GM12878 (cell line): ENCODE results near the gene DRAP1. TPM values are rescaled to one million over a fixed set of nuclear protein-coding genes. Genes with fewer than 3 reads are reported as not detected.

Experiments used
- ATAC-seq: fragments of 200-7000 bp; cut with Tn5 transposase; 3 replicates; pipeline ENCODE4 v1.9.1; 2020; ENCODE audit warnings: mild to moderate bottlenecking, moderate library complexity
- BruUV-seq: library from RNA; stranded (reverse); fragments of 400-500 nt; replicated peaks from 2 replicates; lab custom pipeline; 2021; lab: Mats Ljungman, UMichigan
- CTCF ChIA-PET: fragments of 300-600 bp; sonication (Branson Sonifier 250); formaldehyde crosslinking; extraction: SDS; loops from one replicate; lab custom pipeline; 2021; ENCODE audit warnings: inconsistent platforms; lab: Yijun Ruan, JAX
- POLR2A ChIA-PET: fragments of 350-600 bp; formaldehyde crosslinking; extraction: SDS; loops from one replicate; lab custom pipeline; 2021; ENCODE audit warnings: inconsistent platforms; lab: Charles Lee
- RAD21 ChIA-PET: fragments of 300-600 bp; sonication (Branson Sonifier 250); formaldehyde crosslinking; loops from one replicate; lab custom pipeline; 2023; ENCODE audit warnings: antibody characterized with exemption; ENCODE audit not compliant: unreplicated experiment; lab: Charles Lee
- SMC1A ChIA-PET: fragments of 300-600 bp; sonication (Branson Sonifier 250); formaldehyde crosslinking; loops from one replicate; lab custom pipeline; 2023; ENCODE audit not compliant: unreplicated experiment, uncharacterized antibody; lab: Charles Lee
- DNase-seq: peaks from one replicate; pipeline ENCODE4 v3.0.0-alpha.2; 2011; ENCODE audit warnings: low read depth, low spot score
- FAIRE-seq: peaks from 3 replicates; lab custom pipeline; 2011; peaks lifted over from hg19 to GRCh38; lab: Jason Lieb, UNC
- H2AFZ ChIP-seq: 2 replicates; pipeline ENCODE4 v1.6.0; 2011; ENCODE audit warnings: low read depth, low read length, control low read depth; ENCODE audit not compliant: control insufficient read depth
- H3K27ac ChIP-seq: 2 replicates; pipeline ENCODE4 v1.5.1; 2011; ENCODE audit warnings: control low read depth; ENCODE audit not compliant: control insufficient read depth, insufficient read depth
- H3K27me3 ChIP-seq, 2 experiments: replicated peaks in 1 of 2; 2 replicates each; pipeline versions ENCODE4 v1.6.0 to v1.6.1; 2011; ENCODE audit warnings: low read length in 1 of 2; ENCODE audit not compliant: control insufficient read depth in 2 of 2, insufficient read depth in 2 of 2
- H3K36me3 ChIP-seq, 2 experiments: 2 replicates each; pipeline ENCODE4 v1.5.1; 2011; ENCODE audit warnings: low read length in 1 of 2; ENCODE audit not compliant: control insufficient read depth in 2 of 2, insufficient read depth in 2 of 2
- H3K4me1 ChIP-seq: 2 replicates; pipeline ENCODE4 v1.6.1; 2011; ENCODE audit warnings: mild to moderate bottlenecking, low read length, moderate library complexity, mixed read lengths; ENCODE audit not compliant: control insufficient read depth, insufficient read depth
- H3K4me2 ChIP-seq: 2 replicates; pipeline ENCODE4 v1.6.0; 2011; ENCODE audit warnings: control low read depth; ENCODE audit not compliant: control insufficient read depth, insufficient read depth
- H3K4me3 ChIP-seq: fragments of 200-600 bp; sonication (generic); 2 replicates; pipeline ENCODE4 v1.5.1; 2016
- H3K79me2 ChIP-seq: 2 replicates; pipeline ENCODE4 v1.6.0; 2011; ENCODE audit warnings: low read length; ENCODE audit not compliant: control insufficient read depth, insufficient read depth
- H3K9ac ChIP-seq: 2 replicates; pipeline ENCODE4 v1.8.0; 2011; ENCODE audit warnings: low read length, control low read depth, mixed read lengths; ENCODE audit not compliant: control insufficient read depth, insufficient read depth
- H3K9me3 ChIP-seq: replicated peaks from 3 replicates; pipeline ENCODE4 v1.5.1; 2011; ENCODE audit warnings: mild to moderate bottlenecking, low read length; ENCODE audit not compliant: control insufficient read depth, insufficient read depth
- H4K20me1 ChIP-seq: 2 replicates; pipeline ENCODE4 v1.6.0; 2011; ENCODE audit not compliant: control insufficient read depth, insufficient read depth
- DPF2 ChIP-seq: fragments of 450-650 bp; IDR thresholded peaks from 2 replicates; pipeline ENCODE4 v1.6.1; 2017; ENCODE audit warnings: mild to moderate bottlenecking
- SMC3 ChIP-seq: IDR thresholded peaks from 2 replicates; pipeline ENCODE4 v1.6.1; 2011; ENCODE audit warnings: low read length, improper control_type of control experiment, borderline replicate concordance
- TAF1 ChIP-seq: IDR thresholded peaks from 2 replicates; pipeline ENCODE4 v1.6.1; 2011; ENCODE audit warnings: mild to moderate bottlenecking, low read depth, low read length, borderline replicate concordance
- ZNF24 ChIP-seq: fragments of 450-650 bp; IDR thresholded peaks from 2 replicates; pipeline ENCODE4 v1.6.1; 2017; ENCODE audit warnings: antibody characterized with exemption, mild to moderate bottlenecking
- WGBS: methylation state at CpG from one replicate; pipeline ENCODE4 v1.1.6; 2016; ENCODE audit warnings: low lambda C conversion rate; ENCODE audit not compliant: insufficient replicate concordance, insufficient coverage; ENCODE audit errors: missing lambda C conversion rate; 5-methylcytosine and 5-hydroxymethylcytosine counted together
- in situ Hi-C: fragments of 300-500 bp; cut with MboI; formaldehyde crosslinking; loops from 9 replicates; pipeline ENCODE4 v1.14.3; 2018; ENCODE audit warnings: mixed read lengths
- intact Hi-C: fragments of 100-400 bp; cut with micrococcal nuclease; formaldehyde crosslinking; loops from one replicate; pipeline ENCODE4 v1.14.2; 2022; ENCODE audit not compliant: unreplicated experiment
- polyA plus RNA-seq, 11 experiments: library from polyadenylated mRNA; depleted of rRNA in 4 of 11; unstranded in 6 of 11; stranded (reverse) in 5 of 11; fragments of >200 nt; fragmentation: Nextera tagmentation in 4 of 11; fragmentation: Illumina TruSeq in 1 of 11; extraction: Ambion mirVana in 4 of 11; extraction: Trizol in 1 of 11; gene quantifications; 1 replicate in 1 of 11; 2 replicates in 10 of 11; pipeline versions ENCODE4 v1.2.1 to v1.2.3, GENCODE V29; 2011 to 2016; ENCODE audit warnings: inconsistent platforms in 2 of 11, missing spikeins in 2 of 11, low read depth in 1 of 11
- total RNA-seq, 4 experiments: library from RNA; depleted of rRNA in 3 of 4; stranded (reverse); fragments of >200 nt in 3 of 4; fragmentation: Illumina TruSeq in 1 of 4; extraction: Trizol in 1 of 4; gene quantifications; 2 replicates each; pipeline versions ENCODE4 v1.2.1 to v1.2.3, GENCODE V29; 2013 to 2021
- TF ChIP-seq, protein P1 (sequence below): fragments of 150-350 bp; IDR thresholded peaks from 2 replicates; pipeline ENCODE4 v1.6.1; 2014; ENCODE audit warnings: mild to moderate bottlenecking, low read depth, low read length

The DRAP1 gene
- total and polyA plus RNA-seq, 10 of the 15 experiments (the other 5 are each of a cell fraction or from before 2014, with no cell fraction given) = 9.4 to 163 (median 114) TPM

DNA sequence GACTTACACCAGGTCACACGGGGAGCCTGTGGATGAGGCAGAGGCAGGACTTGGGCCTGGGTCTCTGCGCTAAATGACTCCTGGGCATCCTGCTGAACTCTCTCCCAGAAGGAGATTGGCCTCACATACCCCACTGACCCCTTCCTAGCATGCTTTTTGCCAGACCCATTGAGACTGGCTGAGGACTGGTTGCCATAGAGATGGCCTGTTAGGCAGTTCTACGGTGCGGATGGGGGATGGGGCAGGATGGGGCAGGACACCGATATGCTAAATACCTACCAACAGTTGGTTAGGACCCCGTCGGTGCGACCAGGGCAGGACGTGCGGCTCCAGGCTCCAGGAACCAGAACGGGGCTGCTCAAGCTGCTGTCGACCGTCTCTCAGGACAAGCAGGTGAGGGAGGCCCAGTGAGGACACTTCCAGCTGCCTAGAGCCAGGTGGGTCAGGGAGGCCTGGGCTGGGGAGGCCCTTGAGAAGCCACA is 26.2 kb downstream of the DRAP1 start, which contains the start of gene TSGA10IP (continued):
- TF ChIP-seq SMC3 = no peak

DNA sequence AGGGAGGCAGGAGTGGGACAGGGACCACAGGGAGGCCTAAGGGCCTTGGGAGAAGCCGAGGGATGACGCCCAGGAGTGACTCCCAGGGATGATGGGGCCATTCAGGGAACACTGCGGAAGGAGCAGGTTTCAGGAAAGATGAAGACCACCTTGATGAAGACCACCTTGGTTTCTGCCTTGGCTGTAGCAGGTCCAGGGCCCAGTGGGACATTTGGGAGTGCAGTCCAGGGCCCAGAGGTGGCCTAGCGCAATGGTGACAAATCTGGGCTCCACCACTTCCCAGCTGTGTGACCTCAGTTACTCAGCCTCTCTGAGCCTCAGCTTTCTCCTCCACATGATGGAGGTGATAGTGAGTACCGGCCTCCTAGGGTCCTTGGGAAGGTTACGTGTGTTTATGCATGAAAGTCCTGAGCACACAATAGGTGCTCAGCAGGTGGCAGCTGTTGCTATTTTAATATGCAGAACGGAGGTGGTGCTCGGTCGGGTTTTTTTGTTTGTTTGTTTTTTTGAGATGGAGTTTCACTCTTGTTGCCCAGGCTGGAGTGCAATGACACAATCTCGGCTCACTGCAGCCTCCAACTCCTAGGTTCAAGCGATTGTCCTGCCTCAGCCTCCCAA is 26.8 kb downstream of the DRAP1 start:
- POLR2A ChIA-PET = no interaction called here
- BruUV-seq = no TSS peak
- intact Hi-C loops = no loop called here
- 53% methylated on average over 11 of the region's 11 CpGs for WGBS
- H3K27ac ChIP-seq = no peak overlapping the region
- ATAC-seq = no peak
- H3K9ac ChIP-seq = no peak overlapping the region
- no peaks in the 10 kb centered on the region for H4K20me1 ChIP-seq
- no peak overlapping the region for H3K4me2 ChIP-seq
- no peaks in the 10 kb centered on the region for H3K9me3 ChIP-seq
- TF ChIP-seq, protein P1, sequence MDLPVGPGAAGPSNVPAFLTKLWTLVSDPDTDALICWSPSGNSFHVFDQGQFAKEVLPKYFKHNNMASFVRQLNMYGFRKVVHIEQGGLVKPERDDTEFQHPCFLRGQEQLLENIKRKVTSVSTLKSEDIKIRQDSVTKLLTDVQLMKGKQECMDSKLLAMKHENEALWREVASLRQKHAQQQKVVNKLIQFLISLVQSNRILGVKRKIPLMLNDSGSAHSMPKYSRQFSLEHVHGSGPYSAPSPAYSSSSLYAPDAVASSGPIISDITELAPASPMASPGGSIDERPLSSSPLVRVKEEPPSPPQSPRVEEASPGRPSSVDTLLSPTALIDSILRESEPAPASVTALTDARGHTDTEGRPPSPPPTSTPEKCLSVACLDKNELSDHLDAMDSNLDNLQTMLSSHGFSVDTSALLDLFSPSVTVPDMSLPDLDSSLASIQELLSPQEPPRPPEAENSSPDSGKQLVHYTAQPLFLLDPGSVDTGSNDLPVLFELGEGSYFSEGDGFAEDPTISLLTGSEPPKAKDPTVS = no peak
- no peak for TF ChIP-seq ZNF24
- no peak for TF ChIP-seq DPF2
- no peak for TF ChIP-seq TAF1
- no peaks in the 10 kb centered on the region for H3K79me2 ChIP-seq
- no peak overlapping the region for H3K4me3 ChIP-seq
- DNase-seq = no peak
- CTCF ChIA-PET = interaction anchor here (1.3 kb wide), 1 partner anchor 61 kb away, joined by 3 read pairs; no protein-coding TSS in a partner anchor
- FAIRE-seq = no peak
- H3K36me3 ChIP-seq = no peaks in the 10 kb centered on the region
- SMC1A ChIA-PET = no interaction called here
- H2AFZ ChIP-seq = no peak overlapping the region
- RAD21 ChIA-PET = no interaction called here
- H3K4me1 ChIP-seq = peaks cover 8% of the 10 kb centered on the region
- no peaks in the 10 kb centered on the region for H3K27me3 ChIP-seq
- in situ Hi-C loops = no loop called here
